Measurements from ENCODE around the gene CBFA2T3.

The CBFA2T3 gene

GRCh38 chr16:88941913-88942909 lies 34.8 kb downstream of the CBFA2T3 start:
- no peaks in the 10 kb centered on the region for H3K27me3 ChIP-seq (ENCODE audit: insufficient read depth, poor library complexity, severe bottlenecking)

GRCh38 chr16:88940862-88941817 lies 35.9 kb downstream of the CBFA2T3 start:
- H3K4me3 ChIP-seq (replicated peaks; ENCODE audit: insufficient read depth, low read length): no peak overlapping the region; the same call in 1 of the 2 replicates
- H3K27me3 ChIP-seq (ENCODE audit: insufficient read depth, poor library complexity, severe bottlenecking): no peaks in the 10 kb centered on the region
- H3K27ac ChIP-seq (replicated peaks): peak overlapping the region; percentile 47
- no peak for TF ChIP-seq CTCF (IDR thresholded peaks at IDR 0.05; ENCODE audit: insufficient read depth, low read length)
- TF ChIP-seq GABPA (IDR thresholded peaks at IDR 0.05; ENCODE audit: low read depth): no peak
- TF ChIP-seq SPI1 (IDR thresholded peaks at IDR 0.05; ENCODE audit: borderline replicate concordance, low read depth): no peak
- no peak for TF ChIP-seq POLR2AphosphoS5 (IDR thresholded peaks at IDR 0.05; ENCODE audit: low read depth)
- TF ChIP-seq REST (IDR thresholded peaks at IDR 0.05; ENCODE audit: insufficient replicate concordance, low read depth): no peak
- no peak for DNase-seq (ENCODE audit: low read depth in 1 of 2, low spot score in 1 of 2)

More at GRCh38 chr16:88941913-88942909, 34.8 kb downstream of the CBFA2T3 start:
- DNase-seq (ENCODE audit: low read depth in 1 of 2, low spot score in 1 of 2): peak in 1 of 2 experiments; percentile 38
- no peak overlapping the region for H3K4me3 ChIP-seq (replicated peaks; ENCODE audit: insufficient read depth, low read length)
- no peak for TF ChIP-seq REST (IDR thresholded peaks at IDR 0.05; ENCODE audit: insufficient replicate concordance, low read depth)
- no peak for TF ChIP-seq SPI1 (IDR thresholded peaks at IDR 0.05; ENCODE audit: borderline replicate concordance, low read depth)
- TF ChIP-seq GABPA (IDR thresholded peaks at IDR 0.05; ENCODE audit: low read depth): no peak
- no peak for TF ChIP-seq CTCF (IDR thresholded peaks at IDR 0.05; ENCODE audit: insufficient read depth, low read length)
- TF ChIP-seq POLR2AphosphoS5 (IDR thresholded peaks at IDR 0.05; ENCODE audit: low read depth): no peak
- peak overlapping the region; percentile 10; the same call in 1 of the 2 replicates for H3K27ac ChIP-seq (replicated peaks)

DNA sequence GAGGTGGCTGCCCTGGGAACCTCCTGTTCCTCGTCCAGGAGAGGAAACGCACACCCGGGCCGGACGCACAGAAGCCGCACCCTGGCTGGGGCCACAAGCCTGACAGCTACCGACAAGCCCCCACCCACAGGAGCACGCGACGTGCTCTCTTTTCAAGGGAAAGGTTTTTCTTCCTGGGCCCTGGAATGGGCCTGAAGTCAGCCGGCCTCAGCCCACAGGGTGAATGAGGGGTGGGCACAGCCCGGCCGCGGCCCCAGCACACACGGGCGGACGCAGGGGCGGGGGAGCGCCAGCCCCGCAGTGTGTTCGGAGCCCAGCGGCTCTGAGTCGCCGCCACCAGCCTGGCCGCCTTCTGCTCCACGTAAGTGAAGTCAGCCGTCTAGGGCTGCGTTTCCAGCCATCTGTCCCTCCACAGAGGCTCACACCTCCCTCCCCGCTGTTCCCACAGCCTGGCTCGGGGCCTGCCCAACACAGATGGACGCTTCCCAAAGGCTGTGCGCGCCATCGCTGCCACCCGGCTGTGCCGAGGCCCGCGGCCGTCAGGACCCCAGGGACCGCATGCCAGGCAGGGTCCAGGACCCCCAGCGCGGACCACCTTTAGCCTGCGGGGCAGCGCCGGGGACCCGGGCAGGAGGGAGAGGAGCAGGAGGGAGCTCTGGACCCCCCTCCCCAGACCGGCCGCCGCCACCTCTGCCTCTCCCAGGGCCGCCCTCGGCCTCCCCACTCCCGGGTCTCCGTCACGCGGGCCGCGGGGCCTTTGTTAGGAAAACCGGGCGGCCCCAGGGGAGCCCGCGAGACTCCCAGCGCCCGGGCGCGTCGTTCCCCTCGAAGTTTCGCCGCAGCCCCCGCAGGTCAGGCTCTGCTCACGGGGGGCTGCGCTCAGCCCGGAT lies 36.8 kb downstream of the CBFA2T3 start:
- TF ChIP-seq GABPA (IDR thresholded peaks at IDR 0.05; ENCODE audit: low read depth) (no peak), POLR2AphosphoS5 (IDR thresholded peaks at IDR 0.05; ENCODE audit: low read depth) (no peak), SPI1 (IDR thresholded peaks at IDR 0.05; ENCODE audit: borderline replicate concordance, low read depth) (no peak)
- Histone ChIP-seq H3K27me3 (ENCODE audit: insufficient read depth, poor library complexity, severe bottlenecking) (no peaks in the 10 kb centered on the region), H3K27ac (replicated peaks) (peak overlapping the region; percentile 47), H3K4me3 (replicated peaks; ENCODE audit: insufficient read depth, low read length) (no peak overlapping the region; the same call in 1 of the 2 replicates)
- no peak for DNase-seq (ENCODE audit: low read depth in 1 of 2, low spot score in 1 of 2)

All from HL-60 (cell line).